ENCODE data around the gene GAL3ST3. TPM values are rescaled to one million over a fixed set of nuclear protein-coding genes. Genes with fewer than 3 reads are reported as not detected.

GAL3ST3 gene
- total and polyA plus RNA-seq, 2 experiments from 2014 or later: 15.6 to 63.4 TPM

DNA sequence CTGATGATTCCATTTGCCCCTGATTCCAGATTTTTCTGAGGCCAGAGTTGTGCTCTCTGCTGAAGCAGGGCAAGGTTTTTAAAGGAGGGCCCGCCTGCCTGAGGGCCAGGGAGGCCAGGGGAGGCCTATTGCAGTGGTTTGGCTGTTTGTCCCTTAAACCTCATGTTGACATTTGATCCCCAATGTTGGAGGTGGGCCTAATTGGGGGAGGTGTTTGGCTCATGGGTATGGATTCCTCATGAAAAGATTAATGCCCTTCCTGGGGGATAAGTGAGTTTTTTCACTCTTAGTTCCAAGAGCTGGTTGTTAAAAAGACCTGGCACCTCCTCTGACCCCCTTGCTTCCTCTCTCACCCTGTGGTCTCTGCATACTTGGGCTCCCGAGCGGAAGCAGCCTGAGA, 9.2 kb downstream of the GAL3ST3 start:
- no peaks in the 10 kb centered on the region for H3K79me2 ChIP-seq (replicated peaks; ENCODE audit: insufficient read depth)
- no peak overlapping the region for H3K4me2 ChIP-seq
- no peaks in the 10 kb centered on the region for H3K36me3 ChIP-seq (ENCODE audit: insufficient read depth)
- no peak overlapping the region for H2AFZ ChIP-seq
- DNase-seq (ENCODE audit: low spot score) (no peak), ATAC-seq (no peak)
- H3K9me3 Mint-ChIP-seq: peaks cover 37% of the 10 kb centered on the region
- no peak overlapping the region for H3K4me3 ChIP-seq
- H3K27me3 ChIP-seq (ENCODE audit: insufficient read depth): no peaks in the 10 kb centered on the region
- H3K4me1 Mint-ChIP-seq: peaks cover 3% of the 10 kb centered on the region
- peaks cover 31% of the 10 kb centered on the region for H3K36me3 Mint-ChIP-seq (ENCODE audit: low read depth)
- H3K27ac Mint-ChIP-seq: no peak overlapping the region
- no peaks in the 10 kb centered on the region for H3K4me1 ChIP-seq (ENCODE audit: insufficient read depth)
- TF ChIP-seq EZH2 (IDR thresholded peaks at IDR 0.05; ENCODE audit: low read depth, unreplicated experiment) (no peak), ZNF462 (CRISPR knock-in tag; IDR thresholded peaks at IDR 0.05) (no peak), EZH2phosphoT487 (IDR thresholded peaks at IDR 0.05; ENCODE audit: unreplicated experiment) (no peak), CREB1 (CRISPR knock-in tag; IDR thresholded peaks at IDR 0.05; ENCODE audit: low read depth) (no peak), JUNB (IDR thresholded peaks at IDR 0.05; ENCODE audit: unreplicated experiment) (no peak), STAT1 (IDR thresholded peaks at IDR 0.05; ENCODE audit: unreplicated experiment) (no peak), ZNF114 (CRISPR knock-in tag; IDR thresholded peaks at IDR 0.05) (no peak), ZNF331 (CRISPR knock-in tag; IDR thresholded peaks at IDR 0.05; ENCODE audit: low read depth) (no peak)
- TF ChIP-seq, protein P1, sequence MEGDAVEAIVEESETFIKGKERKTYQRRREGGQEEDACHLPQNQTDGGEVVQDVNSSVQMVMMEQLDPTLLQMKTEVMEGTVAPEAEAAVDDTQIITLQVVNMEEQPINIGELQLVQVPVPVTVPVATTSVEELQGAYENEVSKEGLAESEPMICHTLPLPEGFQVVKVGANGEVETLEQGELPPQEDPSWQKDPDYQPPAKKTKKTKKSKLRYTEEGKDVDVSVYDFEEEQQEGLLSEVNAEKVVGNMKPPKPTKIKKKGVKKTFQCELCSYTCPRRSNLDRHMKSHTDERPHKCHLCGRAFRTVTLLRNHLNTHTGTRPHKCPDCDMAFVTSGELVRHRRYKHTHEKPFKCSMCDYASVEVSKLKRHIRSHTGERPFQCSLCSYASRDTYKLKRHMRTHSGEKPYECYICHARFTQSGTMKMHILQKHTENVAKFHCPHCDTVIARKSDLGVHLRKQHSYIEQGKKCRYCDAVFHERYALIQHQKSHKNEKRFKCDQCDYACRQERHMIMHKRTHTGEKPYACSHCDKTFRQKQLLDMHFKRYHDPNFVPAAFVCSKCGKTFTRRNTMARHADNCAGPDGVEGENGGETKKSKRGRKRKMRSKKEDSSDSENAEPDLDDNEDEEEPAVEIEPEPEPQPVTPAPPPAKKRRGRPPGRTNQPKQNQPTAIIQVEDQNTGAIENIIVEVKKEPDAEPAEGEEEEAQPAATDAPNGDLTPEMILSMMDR (conservative IDR thresholded peaks at IDR 0.05; ENCODE audit: low read depth in 2 of 2): no peak
- TF ChIP-seq, protein P2, sequence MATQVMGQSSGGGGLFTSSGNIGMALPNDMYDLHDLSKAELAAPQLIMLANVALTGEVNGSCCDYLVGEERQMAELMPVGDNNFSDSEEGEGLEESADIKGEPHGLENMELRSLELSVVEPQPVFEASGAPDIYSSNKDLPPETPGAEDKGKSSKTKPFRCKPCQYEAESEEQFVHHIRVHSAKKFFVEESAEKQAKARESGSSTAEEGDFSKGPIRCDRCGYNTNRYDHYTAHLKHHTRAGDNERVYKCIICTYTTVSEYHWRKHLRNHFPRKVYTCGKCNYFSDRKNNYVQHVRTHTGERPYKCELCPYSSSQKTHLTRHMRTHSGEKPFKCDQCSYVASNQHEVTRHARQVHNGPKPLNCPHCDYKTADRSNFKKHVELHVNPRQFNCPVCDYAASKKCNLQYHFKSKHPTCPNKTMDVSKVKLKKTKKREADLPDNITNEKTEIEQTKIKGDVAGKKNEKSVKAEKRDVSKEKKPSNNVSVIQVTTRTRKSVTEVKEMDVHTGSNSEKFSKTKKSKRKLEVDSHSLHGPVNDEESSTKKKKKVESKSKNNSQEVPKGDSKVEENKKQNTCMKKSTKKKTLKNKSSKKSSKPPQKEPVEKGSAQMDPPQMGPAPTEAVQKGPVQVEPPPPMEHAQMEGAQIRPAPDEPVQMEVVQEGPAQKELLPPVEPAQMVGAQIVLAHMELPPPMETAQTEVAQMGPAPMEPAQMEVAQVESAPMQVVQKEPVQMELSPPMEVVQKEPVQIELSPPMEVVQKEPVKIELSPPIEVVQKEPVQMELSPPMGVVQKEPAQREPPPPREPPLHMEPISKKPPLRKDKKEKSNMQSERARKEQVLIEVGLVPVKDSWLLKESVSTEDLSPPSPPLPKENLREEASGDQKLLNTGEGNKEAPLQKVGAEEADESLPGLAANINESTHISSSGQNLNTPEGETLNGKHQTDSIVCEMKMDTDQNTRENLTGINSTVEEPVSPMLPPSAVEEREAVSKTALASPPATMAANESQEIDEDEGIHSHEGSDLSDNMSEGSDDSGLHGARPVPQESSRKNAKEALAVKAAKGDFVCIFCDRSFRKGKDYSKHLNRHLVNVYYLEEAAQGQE (IDR thresholded peaks at IDR 0.05; ENCODE audit: unreplicated experiment): no peak
- TF ChIP-seq, protein P3, sequence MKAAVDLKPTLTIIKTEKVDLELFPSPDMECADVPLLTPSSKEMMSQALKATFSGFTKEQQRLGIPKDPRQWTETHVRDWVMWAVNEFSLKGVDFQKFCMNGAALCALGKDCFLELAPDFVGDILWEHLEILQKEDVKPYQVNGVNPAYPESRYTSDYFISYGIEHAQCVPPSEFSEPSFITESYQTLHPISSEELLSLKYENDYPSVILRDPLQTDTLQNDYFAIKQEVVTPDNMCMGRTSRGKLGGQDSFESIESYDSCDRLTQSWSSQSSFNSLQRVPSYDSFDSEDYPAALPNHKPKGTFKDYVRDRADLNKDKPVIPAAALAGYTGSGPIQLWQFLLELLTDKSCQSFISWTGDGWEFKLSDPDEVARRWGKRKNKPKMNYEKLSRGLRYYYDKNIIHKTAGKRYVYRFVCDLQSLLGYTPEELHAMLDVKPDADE (IDR thresholded peaks at IDR 0.05): no peak
- no peaks in the 10 kb centered on the region for H3K9me2 ChIP-seq (ENCODE audit: insufficient read depth)
- no peak overlapping the region for H3K27ac ChIP-seq (ENCODE audit: low read depth)
- H3K4me3 Mint-ChIP-seq: no peak overlapping the region
- peaks cover 4% of the 10 kb centered on the region; the same call in 1 of the 2 replicates for H3F3A ChIP-seq (replicated peaks; ENCODE audit: low read depth)
- peaks cover 3% of the 10 kb centered on the region for H3K27me3 Mint-ChIP-seq (ENCODE audit: insufficient read depth, low read depth, poor library complexity)
- no peaks in the 10 kb centered on the region; the same call in 1 of the 2 replicates for H4K20me1 ChIP-seq (replicated peaks; ENCODE audit: insufficient read depth)
